HCEC 1CT (cell line): ENCODE results near the gene GSC2.
"Not testable (repeated sequence)": the region's sequence is repeated elsewhere in the genome, so short reads cannot be mapped to it uniquely, and the experiment has no call there.

Experiments used
- DNase-seq: peaks from one replicate; pipeline ENCODE4 v3.0.0-alpha.2; 2017

GSC2 gene

DNA sequence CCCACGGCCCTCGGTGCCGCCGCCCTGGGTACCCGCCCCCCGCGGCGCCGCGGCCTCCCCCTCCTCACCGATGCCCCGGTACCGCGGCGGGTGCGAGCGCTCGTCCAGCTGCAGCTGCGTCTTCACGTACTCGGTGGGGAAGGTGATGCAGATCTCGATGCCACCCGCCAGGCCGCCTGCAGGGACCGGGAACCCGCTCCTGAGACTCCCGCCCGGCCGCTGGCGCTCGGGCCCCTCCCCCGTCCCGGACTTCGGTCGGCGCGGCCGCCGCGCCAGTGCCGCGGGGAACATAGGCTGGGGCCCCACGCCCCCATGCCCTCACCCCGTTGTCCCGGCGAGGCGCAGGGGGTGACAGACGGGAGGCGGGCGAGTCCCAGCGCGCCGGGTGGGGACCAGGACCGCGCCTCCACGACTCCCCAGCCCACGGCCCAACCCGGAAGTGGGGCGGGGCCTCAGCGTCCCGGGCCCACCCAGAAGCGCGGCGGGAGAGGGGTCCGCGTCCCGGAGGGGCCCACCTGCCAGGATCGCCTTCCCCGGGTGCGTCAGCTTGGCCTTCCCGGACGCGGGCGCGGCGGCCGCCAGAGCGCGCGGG lies 28.1 kb upstream of the GSC2 start:
- DNase-seq: peak; percentile 11

DNA sequence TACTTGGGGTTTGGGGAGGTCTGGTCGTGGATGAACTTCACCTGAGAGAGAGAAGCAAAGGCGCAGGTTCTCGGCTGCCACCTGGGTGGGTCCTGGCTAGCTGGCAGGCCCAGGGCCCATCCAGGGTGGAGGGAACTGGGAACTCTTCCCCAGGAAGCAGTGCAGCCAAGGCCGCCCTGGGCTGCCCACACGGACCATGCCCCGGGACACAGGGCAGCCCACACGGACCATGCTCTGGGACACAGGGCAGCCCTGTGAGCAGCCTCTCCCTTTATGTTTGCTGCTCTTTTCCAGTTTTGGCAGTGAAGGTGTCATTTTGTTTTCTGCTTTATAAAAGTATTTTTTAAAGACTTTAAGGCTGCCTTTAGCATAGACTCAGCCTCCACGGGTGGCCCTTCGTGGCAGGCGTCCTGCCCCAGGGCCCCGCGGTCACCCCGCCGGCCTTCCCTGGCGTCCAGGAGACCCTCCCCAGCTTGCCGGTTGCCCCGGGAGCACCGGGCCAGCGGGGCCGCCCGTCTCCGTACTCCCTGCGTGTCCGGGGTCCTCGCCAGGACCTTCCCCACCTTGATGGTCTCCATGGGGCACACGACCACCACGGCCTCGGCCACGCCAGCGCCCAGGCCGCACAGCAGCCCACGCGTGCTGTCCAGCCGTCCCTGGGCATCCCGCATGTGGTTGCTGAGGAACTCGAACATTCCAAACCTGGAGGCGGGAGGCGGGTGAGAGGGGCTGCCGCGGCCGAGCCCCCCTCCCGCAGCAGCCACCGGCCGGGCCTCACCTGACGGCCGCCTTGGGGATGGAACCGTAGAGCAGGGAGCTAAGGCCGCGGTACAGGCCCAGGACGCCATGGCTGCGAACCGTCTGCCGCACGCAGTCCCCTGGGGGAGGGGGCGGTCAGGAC lies 27.3 kb upstream of the GSC2 start:
- no peak for DNase-seq

DNA sequence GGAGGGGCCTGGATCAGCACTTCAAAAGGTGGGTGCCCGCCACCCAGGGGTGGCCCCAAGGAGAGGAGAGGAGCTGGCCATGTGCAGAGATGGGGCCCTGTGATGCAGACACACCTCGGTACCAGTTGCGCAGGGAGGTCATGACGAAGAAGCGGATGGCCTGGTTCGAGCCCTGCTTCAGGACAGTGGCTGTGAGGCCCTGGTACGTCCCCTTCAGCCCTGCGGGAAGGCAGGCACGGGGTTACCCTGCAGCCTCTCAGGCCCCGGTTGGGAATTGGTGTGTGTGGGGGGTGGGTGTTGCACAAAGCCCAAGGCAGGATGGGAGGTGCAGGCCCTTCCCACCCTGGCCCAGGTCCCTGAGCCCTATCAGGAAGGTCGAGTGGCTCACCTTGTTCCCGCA lies 26.6 kb upstream of the GSC2 start:
- no peak for DNase-seq

DNA sequence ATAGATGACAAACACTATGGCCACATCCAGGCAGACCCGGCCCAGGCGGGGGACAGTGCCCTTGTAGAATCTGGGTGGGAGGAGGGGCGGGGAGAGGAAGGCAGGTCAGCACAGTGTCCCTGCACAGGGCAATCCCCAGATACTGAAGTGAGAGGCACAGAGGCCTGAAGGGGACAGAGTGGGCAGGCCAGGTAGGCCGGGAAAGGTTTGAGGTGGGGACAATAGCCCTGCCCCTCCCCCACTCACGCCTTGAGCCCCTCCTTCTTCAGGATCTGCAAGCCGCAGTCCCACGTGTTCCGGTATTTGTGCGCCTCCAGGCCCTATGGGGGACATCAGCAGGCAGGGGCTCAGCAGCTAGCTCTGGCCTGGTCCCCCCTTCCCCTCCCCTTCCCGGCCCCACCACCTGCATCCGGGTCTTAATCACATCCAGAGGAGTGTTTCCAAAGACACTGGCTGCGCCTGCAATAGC lies 26.1 kb upstream of the GSC2 start:
- no peak for DNase-seq

DNA sequence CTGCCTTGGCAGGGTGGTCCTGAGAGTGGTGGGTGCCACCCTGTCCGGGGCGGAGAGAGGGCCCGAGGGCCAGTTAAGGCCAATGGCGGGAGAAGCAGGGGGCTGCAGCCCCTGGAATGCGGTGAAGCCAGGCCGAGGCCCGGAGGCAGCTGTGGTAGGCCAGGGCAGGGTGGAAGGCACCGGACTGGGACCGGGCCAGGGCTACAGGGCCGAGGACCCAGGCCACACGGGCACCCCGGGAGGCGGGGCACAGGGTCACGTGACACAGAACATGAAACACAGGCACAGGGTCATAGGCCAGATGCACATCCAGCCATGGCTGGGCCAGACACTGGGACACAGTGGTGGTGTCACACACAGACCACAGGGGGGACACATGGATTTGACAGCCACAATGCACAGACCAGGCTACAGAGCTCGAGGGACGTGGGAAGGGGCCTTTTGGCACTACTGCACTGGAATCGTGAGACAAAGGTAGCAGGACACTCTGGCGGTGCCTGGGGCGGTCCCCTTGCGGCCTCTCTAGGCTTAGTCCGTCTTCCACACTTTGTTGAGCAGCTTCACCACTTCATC lies 25.6 kb upstream of the GSC2 start:
- DNase-seq: no peak

DNA sequence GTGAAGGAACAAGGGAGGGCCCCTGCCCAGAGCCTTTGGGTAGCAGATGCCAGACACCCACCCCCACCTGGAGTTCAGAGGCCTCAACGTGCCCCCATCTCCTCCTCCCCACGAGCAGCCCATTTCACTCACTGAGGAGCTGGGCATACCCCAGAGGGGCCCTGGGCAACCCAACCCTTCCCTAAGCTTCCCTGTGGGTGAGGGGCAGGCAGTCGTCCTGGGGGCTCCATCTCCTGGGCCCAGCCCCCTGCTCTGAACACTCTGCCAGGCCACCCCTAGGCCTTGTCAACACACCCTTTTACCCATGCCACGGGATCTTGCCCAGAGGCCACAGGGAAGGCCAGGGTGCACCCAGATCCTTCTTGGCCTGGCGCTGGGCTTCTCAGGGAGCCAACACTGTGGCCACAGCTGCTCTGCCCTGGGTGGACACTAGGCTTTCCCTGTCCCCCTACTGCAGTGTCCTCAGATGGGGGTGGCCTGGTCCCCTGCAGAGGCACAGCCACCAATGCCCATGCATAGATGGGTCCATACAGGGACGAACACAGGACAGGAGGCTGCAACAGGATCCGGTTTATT lies 25.0 kb upstream of the GSC2 start:
- no peak for DNase-seq

DNA sequence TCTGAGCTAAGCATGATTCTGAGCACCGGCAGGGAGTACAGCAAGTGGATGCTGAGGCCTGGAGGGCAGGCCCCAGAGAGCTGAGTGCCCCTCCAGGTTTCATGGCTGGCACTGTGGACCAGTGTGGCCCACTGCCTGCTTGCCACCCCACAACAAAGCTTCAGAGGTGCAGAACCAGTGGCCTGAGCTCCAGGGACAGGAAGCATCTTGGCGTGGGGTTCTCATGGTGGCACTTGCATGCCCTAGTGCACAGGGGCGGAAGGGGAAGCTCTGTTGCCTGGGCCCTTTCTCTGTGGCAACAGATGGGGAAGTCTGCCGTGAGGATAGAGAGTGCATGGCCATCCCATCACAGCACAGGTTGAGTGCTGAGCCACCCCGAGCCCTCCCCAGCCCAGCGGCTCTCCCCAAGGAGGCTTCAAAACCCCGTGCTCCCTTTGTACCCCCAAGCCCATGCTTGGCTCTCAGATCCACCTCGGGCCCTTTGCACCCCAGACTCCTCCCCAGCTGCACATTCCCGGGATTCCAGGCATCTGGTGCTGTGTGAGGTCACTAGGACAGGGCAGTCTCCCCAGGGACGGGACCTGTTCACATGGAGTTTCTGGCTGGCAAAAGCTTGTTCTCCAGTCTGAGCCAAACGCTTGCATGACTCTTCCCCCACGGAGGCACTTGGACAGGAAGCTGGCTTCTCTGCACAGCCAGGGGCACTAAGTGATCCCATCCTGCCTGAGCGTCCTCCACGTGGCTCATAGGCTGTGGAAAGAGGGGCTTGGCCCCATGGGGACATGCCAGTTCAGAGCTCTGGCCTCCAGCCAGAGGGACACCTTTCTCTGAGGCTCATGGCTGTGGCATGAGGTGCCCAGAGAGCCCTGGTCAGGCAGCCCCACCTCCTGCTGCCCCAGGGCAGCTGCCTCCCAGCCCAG lies 24.3 kb upstream of the GSC2 start:
- peak; percentile 60 for DNase-seq

DNA sequence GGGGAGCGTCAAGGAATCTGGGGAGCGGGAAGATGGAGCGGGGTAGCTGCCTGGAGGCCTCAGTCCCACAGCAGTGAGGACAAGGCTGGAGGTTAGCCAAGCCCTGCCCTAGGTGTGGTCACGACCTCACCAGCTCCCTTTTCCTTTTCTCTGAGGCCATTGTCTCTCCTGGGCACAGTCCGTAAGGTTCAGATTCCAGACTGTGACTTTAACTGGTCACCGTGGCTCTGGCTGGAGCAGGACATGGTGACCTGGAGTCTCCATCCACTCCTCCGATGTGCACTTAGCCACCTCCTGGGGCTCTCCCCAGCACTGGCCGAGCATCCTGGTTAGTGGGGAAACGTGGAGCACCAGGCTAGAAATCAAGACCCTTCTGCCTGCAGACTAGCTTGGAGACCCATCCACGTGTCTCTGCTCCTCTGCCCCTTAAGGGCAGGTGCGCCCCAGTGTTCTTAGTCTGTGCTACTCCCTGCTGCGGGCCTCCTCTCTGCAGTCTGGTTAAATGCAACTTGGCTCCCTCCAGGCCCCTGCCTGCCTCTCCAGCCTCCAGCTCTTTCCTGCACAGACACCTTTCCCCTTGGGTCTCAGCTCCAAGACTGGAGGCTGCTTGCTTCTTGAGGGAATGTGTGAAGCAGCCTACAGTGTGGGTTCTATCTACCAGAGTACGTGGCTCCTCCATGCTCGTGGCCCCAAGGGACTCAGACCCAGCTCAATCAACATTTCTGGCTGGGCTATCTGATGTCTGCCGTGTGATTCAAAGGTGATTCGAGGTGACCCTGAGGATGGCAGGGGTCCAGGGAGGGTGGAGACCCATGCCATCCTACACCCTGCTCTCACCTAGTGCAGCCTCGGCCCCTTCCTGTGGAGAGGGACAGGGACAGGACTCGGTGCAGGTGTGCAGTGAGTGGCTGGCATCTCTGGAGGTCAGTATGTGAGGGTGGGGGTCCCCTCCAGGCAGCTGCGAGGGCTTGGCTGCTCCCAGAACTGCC lies 23.2 kb upstream of the GSC2 start:
- DNase-seq: no peak

DNA sequence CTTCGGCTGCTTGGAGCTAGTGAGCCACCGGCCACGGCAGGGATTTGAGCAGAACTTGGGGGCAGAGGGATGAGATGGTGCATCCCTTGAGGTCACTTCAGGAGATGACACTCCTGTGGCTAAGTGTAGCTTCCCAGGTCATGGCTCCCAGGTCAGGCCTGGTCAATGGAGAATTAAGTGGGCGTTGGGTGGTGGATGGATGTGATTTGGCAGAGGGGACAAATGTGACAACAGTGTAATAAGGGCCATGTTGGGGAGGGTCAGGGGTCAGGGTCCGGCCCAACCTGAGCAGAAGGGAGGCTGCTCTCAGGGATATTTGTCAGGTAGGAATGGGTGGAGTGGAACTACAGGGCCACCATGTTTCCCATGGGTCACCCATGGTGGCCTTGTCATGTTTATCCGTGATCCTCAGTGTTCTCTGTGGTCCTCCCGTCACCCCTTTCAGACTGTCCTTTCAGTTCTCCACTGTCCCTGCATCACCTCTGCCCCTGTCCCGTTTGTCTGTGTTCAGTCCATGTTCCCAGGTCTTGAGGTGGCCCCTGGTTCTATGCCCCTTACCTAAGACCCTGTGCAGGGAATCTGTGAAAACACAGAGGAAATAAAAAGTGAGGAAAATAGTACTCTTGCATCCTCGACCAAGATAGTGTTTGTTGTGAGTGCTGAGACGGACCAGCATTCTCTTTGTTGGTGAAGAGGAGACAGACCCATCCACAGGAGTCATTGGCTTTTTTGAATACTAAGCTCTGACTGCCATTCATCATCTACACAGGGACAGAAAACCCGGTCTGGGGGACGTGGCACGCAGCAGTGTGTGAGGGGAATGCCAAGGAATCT lies 22.3 kb upstream of the GSC2 start:
- peak; percentile 12 for DNase-seq

DNA sequence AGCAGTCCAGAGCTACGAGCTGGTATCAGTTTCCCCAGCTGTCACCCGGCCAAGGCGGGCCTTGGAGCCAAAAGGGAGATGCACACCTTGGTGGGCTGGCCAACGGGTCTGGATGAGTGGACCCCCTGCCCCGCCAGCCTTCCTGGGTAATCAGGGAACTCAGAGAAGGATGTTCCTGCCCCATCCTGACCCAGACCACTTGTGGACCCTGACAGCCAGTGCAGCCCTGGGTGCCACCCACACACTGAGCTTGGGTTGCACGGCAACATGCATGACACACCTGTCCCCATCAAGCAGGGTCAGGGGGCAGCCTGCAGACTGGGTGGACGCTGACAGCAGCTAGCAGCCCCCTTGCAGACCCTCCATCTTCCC lies 19.8 kb upstream of the GSC2 start:
- DNase-seq: no peak

DNA sequence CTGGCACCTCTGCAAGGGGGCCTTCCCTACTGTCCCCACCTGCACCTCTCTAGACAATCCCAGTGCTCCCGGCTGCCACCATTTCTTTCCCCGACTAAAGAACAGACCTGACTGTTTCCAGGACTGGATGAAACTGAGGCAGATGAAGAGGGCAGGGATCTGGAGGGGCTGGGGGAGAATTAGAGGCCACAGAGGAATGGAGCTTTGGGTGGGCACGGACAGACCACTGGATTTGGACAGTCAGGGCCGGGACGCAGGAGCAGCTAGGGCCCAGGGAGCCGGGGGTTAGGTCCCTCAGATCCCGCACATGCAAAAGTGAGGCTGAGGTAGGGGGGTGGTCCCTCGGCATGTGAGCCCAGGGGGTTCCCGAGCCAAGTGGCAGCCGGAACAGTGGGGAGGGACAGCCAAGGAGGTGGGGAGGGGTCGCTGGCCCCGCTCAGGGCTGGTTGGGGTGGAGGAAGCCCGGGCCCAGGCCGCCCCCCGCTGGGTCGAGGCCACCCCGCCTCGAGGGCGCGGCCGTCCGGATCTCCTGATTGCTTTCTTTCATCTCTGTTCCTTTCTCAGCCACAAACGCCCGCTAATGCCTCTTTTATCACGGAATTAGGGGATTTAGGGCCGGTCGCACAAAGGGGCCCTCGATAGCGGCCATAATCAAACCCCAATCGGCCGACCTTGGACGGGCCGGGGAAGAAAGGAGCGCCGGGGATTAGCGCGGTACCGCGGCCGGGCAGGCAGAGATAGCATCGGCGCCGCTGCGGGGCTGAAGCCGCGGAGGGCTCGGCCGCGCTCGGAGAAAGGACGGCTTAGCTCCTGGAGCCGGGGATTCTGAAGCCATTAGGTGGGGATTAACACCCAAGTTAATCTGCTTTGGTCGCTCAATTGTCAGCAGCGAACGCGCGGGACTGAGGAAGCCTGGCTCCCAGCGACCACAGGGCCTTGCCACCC lies 19.2 kb upstream of the GSC2 start:
- no peak for DNase-seq

DNA sequence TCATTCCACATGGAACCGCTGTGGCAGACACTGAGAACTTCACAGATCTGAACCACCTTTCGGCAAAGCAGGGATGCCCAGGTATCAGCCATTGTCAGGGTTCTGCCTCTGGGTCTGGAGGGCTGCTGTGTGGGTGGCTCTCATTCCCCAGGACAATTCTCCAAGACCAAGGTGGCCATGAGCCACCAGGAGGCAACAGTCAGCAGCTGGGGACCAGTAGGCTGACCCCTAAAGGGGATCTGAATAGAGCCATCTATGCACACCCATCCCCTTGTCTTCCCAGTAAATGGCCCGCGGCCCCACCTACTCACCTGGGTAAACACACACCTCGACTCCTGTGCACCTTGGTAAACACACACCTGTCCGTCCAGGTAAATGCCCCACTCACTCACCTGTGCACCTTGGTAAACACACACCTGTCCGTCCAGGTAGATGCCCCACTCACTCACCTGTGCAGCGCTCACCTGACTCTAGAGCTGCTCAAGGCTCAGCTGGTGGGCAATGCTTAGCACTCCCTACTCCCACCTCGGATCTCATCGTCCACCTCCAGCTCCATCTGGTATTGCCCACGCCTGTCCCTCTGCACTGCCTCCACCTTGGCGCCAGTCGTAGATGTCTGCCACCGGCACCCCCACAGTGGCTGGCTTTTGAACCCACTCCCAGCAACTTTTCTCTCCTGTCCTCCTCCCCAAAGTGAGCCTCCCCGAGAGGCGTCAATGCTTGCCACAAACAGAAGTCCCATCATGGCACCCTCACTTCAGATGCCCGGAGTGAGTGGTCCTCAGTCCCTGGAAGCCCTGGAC lies 18.2 kb upstream of the GSC2 start:
- DNase-seq: no peak

DNA sequence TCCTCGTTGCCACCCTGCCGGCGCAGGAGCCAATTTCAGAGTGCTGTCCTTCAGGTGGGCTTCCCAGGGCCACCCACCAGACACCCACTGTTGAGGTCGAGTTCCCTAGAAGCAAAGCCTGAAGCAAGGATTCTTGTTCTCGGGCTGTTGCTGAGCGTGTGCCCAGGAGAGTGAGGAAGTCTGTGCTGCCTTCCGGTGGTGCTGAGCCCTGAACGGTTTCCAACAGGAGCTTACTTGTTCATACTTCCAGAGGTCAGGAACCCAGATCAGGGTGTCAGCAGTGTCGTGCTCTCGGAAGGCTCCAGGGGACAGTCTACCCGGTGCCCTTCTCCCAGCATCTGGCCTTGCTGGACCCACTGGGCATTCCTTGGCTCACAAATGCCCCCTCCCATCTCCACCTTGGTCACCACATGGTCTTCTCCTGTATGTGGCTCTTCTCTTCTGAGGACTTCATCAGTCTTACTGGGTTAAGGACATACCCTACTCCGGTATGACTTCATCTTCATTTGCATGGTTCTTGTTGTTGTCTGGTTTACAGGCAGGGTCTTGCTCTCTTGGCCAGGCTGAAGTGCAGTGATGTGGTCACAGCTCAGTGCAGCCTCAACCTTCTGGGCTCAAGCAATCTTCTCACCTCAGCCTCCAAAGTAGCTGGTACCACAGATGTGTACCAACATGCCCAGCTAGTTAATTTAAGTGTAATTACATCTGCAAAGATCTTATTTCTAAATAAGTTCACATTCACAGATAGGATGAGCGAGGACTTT lies 17.2 kb upstream of the GSC2 start:
- no peak for DNase-seq

DNA sequence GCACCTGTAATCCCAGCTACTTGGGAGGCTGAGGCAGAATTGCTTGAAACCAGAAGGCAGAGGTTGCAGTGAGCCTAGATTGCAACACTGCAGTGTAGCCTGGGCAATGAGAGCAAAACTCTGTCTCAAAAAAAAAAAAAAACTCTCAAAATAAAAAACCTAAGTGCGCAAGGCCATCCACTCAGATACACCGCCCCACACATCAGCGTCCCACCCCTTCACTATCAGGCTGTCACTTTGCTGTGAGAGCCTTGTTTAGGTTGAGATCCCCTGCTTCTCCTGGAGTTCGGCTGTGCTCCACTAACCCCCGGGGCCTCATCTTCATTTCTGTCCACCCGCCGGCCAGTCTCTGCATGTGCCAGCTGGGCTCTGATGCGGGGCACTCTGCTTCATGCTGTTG lies 16.3 kb upstream of the GSC2 start:
- DNase-seq: no peak

DNA sequence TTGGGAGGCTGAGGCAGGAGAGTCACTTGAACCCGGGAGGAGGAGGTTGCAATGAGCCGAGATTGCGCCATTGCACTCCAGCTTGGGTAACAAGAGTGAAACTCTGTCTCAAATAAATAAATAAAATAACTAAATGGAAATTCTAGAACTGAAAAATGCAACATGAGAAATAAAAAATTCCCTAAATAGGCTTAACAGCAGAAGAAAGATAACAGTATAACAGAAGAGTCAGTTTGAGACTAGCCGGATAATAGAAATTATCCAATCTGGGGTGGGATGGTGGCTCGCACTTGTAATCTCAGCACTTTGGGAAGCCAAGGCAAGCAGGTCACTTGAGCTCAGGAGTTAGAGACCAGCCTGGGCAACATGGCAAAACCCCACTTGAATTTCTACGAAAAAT lies 14.3 kb upstream of the GSC2 start:
- DNase-seq: no peak

DNA sequence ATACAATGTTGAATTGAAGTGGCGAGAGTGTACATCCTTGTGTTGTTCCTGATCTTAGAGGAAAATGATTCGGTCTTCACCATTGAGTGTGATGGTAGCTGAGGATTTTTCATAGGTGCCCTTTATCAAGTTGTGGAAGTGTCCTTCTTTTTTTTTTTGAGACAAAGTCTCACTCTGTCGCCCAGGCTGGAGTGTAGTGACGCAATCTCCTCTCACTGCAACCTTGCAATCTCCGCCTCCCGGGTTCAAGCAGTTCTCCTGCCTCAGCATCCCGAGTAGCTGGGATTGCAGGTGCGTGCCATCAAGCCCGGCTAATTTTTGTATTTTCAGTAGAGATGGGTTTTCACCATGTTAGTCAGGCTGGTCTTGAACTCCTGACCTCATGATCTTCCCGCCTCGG lies 8.6 kb upstream of the GSC2 start:
- DNase-seq: not testable (repeated sequence)

DNA sequence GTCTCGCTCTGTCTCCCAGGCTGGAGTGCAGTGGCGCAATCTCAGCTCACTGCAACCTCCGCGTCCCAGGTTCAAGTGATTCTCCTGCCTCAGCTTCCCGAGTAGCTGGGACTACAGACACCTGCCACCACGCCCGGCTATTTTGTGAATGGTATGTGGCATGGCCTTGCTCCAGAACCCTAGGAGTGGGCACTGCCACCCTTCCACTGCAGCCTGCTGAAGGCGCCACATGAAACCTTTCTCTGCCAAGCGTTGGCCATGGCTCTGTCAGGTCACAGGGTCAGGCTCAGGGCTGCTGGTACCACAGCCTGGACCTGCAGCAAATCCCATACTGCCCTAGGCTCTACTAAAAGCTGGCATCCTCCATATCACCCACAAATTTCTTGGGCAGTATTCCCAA lies 6.0 kb upstream of the GSC2 start:
- DNase-seq: not testable (repeated sequence)
